Measurements from ENCODE around the gene ESR1.

ESR1 gene

DNA sequence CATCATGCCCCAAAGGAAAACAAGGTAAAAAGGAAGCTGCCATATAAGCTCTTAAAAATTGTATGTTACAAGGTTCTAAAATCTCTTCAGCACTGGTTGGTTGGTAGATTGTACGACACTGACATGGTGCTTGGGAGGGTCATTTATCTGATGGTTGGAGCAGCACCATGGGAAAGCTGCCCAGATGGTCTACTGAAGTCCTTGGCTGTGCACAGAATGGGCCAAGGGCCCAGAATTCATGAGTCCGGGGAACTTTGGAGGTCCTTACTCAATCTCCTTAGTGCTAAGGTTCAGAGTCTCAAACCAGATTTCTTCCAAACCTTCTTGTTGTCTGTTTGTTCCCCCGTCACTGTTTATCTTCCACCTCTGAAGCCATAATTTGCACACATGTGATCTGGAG, 314.4 kb downstream of the ESR1 start:
- Histone ChIP-seq H3K36me3 (ENCODE audit: control insufficient read depth, low read length) (peaks cover 58% of the 10 kb centered on the region), H3F3A (ENCODE audit: control insufficient read depth, insufficient read depth) (no peaks in the 10 kb centered on the region), H3K9me2 (replicated peaks; ENCODE audit: control insufficient read depth, low read length) (no peaks in the 10 kb centered on the region), H3K4me1 (ENCODE audit: control insufficient read depth, low read length) (no peaks in the 10 kb centered on the region), H3K4me3 (ENCODE audit: low read length) (no peak overlapping the region), H3K4me2 (ENCODE audit: low read length) (no peak overlapping the region), H3K79me2 (ENCODE audit: control insufficient read depth, low read length) (no peaks in the 10 kb centered on the region), H3K27me3 (ENCODE audit: control insufficient read depth, low read length) (no peaks in the 10 kb centered on the region), H3K9me3 (ENCODE audit: control insufficient read depth, insufficient read depth, low read length) (no peaks in the 10 kb centered on the region), H4K20me1 (ENCODE audit: control insufficient read depth, insufficient read depth, low read depth, low read length) (no peaks in the 10 kb centered on the region), H3K27ac (ENCODE audit: low read depth, low read length) (no peak overlapping the region)
- TF ChIP-seq, protein P1, sequence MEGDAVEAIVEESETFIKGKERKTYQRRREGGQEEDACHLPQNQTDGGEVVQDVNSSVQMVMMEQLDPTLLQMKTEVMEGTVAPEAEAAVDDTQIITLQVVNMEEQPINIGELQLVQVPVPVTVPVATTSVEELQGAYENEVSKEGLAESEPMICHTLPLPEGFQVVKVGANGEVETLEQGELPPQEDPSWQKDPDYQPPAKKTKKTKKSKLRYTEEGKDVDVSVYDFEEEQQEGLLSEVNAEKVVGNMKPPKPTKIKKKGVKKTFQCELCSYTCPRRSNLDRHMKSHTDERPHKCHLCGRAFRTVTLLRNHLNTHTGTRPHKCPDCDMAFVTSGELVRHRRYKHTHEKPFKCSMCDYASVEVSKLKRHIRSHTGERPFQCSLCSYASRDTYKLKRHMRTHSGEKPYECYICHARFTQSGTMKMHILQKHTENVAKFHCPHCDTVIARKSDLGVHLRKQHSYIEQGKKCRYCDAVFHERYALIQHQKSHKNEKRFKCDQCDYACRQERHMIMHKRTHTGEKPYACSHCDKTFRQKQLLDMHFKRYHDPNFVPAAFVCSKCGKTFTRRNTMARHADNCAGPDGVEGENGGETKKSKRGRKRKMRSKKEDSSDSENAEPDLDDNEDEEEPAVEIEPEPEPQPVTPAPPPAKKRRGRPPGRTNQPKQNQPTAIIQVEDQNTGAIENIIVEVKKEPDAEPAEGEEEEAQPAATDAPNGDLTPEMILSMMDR (IDR thresholded peaks at IDR 0.05; ENCODE audit: low read depth, low read length, poor library complexity, severe bottlenecking), result no peak
- no peak for TF ChIP-seq EZH2phosphoT487 (IDR thresholded peaks at IDR 0.05; ENCODE audit: borderline replicate concordance, low read length)

DNA sequence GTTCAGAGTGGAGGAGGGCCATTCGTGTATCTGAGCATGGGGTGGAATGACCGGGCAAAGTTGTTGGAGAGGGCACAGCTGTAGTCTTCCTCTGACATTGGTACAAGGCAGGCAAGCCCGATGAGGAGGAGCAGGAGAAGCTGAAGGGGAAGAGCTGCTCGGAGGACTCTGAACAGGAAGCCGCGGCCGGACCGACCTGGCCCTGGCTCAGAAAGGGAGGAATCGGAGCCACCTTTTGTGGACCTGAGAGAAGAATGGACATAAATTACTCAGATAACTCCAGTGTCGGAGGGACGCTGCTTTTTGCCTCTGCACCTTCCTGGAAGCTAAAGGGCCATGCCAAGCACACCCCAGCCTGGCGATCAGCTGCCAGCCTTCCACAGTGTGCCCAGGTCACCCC, 315.0 kb downstream of the ESR1 start:
- Histone ChIP-seq H3K36me3 (ENCODE audit: control insufficient read depth, low read length) (peaks cover 63% of the 10 kb centered on the region), H4K20me1 (ENCODE audit: control insufficient read depth, insufficient read depth, low read depth, low read length) (no peaks in the 10 kb centered on the region), H3K4me3 (ENCODE audit: low read length) (no peak overlapping the region), H3K27ac (ENCODE audit: low read depth, low read length) (no peak overlapping the region), H3K27me3 (ENCODE audit: control insufficient read depth, low read length) (no peaks in the 10 kb centered on the region), H3K4me1 (ENCODE audit: control insufficient read depth, low read length) (no peaks in the 10 kb centered on the region), H3K79me2 (ENCODE audit: control insufficient read depth, low read length) (no peaks in the 10 kb centered on the region), H3K9me3 (ENCODE audit: control insufficient read depth, insufficient read depth, low read length) (no peaks in the 10 kb centered on the region), H3K9me2 (replicated peaks; ENCODE audit: control insufficient read depth, low read length) (no peaks in the 10 kb centered on the region), H3F3A (ENCODE audit: control insufficient read depth, insufficient read depth) (no peaks in the 10 kb centered on the region), H3K4me2 (ENCODE audit: low read length) (no peak overlapping the region)
- TF ChIP-seq EZH2phosphoT487 (IDR thresholded peaks at IDR 0.05; ENCODE audit: borderline replicate concordance, low read length), result no peak
- TF ChIP-seq, protein P1 (IDR thresholded peaks at IDR 0.05; ENCODE audit: low read depth, low read length, poor library complexity, severe bottlenecking), result no peak

DNA sequence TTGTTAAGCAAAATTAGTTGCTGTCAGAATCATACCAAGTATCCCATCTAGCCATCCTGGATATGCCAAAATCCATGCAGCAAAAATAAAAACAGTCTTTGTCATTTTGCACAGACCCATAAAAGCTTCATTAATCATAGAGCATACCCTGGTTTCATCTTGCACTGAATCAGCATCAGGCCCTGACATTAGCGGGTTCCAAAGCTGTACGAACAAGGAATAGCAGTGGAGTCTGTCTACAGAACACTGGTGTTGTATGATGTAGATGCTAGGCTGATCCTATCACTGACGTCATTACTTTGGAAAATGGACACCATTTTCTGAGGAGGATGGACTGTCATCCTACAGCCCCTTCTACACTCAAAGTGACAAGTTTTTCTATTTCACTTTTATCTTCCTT, 315.6 kb downstream of the ESR1 start:
- H3K4me2 ChIP-seq (ENCODE audit: low read length), result no peak overlapping the region

More for the DNA sequence above, 315.6 kb downstream of the ESR1 start:
- Histone ChIP-seq H3K27me3 (ENCODE audit: control insufficient read depth, low read length) (no peaks in the 10 kb centered on the region), H3K9me3 (ENCODE audit: control insufficient read depth, insufficient read depth, low read length) (no peaks in the 10 kb centered on the region), H3K9me2 (replicated peaks; ENCODE audit: control insufficient read depth, low read length) (no peaks in the 10 kb centered on the region), H3K4me1 (ENCODE audit: control insufficient read depth, low read length) (no peaks in the 10 kb centered on the region), H3F3A (ENCODE audit: control insufficient read depth, insufficient read depth) (no peaks in the 10 kb centered on the region), H4K20me1 (ENCODE audit: control insufficient read depth, insufficient read depth, low read depth, low read length) (no peaks in the 10 kb centered on the region), H3K27ac (ENCODE audit: low read depth, low read length) (no peak overlapping the region), H3K4me3 (ENCODE audit: low read length) (no peak overlapping the region), H3K79me2 (ENCODE audit: control insufficient read depth, low read length) (no peaks in the 10 kb centered on the region), H3K36me3 (ENCODE audit: control insufficient read depth, low read length) (peaks cover 70% of the 10 kb centered on the region)
- TF ChIP-seq EZH2phosphoT487 (IDR thresholded peaks at IDR 0.05; ENCODE audit: borderline replicate concordance, low read length), result no peak
- TF ChIP-seq, protein P1 (IDR thresholded peaks at IDR 0.05; ENCODE audit: low read depth, low read length, poor library complexity, severe bottlenecking), result no peak

Measured in DOHH2 (cell line).